ENCODE data around the gene CASZ1. TPM values are rescaled to one million over a fixed set of nuclear protein-coding genes. Genes with fewer than 3 reads are reported as not detected.

Gene CASZ1
- total RNA-seq, 1 experiment from 2014 or later = 0.58 TPM

DNA sequence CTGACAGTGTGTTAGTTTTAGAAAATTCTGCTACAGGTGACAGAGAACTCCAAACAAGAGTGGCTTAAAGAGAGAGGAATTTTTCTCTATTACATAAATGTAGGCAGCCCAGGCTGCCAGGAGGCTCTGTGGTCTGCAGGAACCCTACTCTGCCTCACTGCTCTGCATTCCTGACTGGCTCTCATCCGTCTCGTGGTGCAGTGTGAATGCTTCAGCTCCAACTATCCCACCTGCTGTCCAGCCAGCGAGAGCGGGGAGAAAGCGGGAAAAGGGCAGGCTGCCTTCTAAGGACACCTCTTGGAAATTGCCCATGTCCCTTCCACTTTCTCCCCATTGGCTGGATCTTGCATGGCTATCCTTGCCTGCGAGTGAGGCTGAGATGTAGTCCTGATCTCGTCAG lies 190.4 kb downstream of the CASZ1 start:
- Histone ChIP-seq H3K36me3 (no peaks in the 10 kb centered on the region), H3K4me3 (no peak overlapping the region), H3K9me3 (replicated peaks) (no peaks in the 10 kb centered on the region), H3K4me1 (replicated peaks) (peaks cover 15% of the 10 kb centered on the region), H3K27me3 (replicated peaks) (peaks cover 16% of the 10 kb centered on the region), H3K27ac (no peak overlapping the region)
- DNase-seq (ENCODE audit: low read depth in 1 of 2, low spot score in 2 of 2) = no peak

DNA sequence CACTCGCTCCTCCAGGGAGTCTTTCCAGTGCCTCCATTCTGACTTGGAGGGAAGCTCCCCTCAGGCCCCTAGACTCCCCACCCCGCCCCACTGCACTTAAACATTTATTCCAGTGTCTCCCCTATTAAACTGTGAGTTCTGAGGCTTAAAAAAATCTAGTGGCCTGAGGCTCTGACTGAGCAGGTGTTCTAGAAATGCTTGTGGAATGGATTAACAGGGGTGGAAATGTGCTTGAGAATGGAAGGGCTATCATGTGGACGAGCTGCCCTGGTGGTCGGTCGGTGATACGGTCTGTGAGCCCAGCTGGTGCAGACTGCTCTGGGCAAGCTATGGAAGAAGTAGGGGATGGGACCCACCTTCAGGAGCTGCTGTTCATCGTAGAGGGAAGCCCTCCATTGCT lies 191.5 kb downstream of the CASZ1 start:
- Histone ChIP-seq H3K9me3 (replicated peaks) (no peaks in the 10 kb centered on the region), H3K4me3 (no peak overlapping the region)
- no peak for DNase-seq (ENCODE audit: low read depth in 1 of 2, low spot score in 2 of 2)

DNA sequence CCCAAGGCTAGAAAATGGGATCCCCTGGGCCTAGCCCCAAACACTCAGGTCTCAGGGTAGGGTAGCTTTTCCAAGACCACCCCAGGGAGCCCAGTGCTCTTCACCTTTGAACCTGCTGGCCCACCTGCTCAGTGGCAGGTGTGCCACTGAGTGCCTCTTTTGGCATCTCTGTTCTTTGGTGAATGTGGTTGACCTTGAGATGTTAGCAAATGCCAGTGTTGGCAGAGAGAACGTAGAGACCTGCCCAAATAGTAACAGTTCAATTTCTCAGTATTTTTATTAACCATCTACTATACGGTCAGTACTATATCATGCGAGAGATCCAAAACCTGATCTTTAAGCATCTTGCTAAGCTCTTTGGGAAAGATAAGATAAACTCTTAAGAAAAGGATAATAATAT lies 193.5 kb downstream of the CASZ1 start:
- Histone ChIP-seq H3K4me3 (no peak overlapping the region), H3K27ac (no peak overlapping the region), H3K36me3 (peaks cover 3% of the 10 kb centered on the region; the same call in 1 of the 2 replicates), H3K27me3 (replicated peaks) (0 out of 2 replicates have a peak, but pooled peaks cover 3% of the 10 kb centered on the region), H3K4me1 (replicated peaks) (peaks cover 28% of the 10 kb centered on the region), H3K9me3 (replicated peaks) (no peaks in the 10 kb centered on the region)
- DNase-seq (ENCODE audit: low read depth in 1 of 2, low spot score in 2 of 2) = no peak

More for the DNA sequence above, 191.5 kb downstream of the CASZ1 start:
- peaks cover 17% of the 10 kb centered on the region for H3K4me1 ChIP-seq (replicated peaks)
- H3K27me3 ChIP-seq (replicated peaks) = peaks cover 12% of the 10 kb centered on the region
- H3K36me3 ChIP-seq = no peaks in the 10 kb centered on the region
- H3K27ac ChIP-seq = no peak overlapping the region

DNA sequence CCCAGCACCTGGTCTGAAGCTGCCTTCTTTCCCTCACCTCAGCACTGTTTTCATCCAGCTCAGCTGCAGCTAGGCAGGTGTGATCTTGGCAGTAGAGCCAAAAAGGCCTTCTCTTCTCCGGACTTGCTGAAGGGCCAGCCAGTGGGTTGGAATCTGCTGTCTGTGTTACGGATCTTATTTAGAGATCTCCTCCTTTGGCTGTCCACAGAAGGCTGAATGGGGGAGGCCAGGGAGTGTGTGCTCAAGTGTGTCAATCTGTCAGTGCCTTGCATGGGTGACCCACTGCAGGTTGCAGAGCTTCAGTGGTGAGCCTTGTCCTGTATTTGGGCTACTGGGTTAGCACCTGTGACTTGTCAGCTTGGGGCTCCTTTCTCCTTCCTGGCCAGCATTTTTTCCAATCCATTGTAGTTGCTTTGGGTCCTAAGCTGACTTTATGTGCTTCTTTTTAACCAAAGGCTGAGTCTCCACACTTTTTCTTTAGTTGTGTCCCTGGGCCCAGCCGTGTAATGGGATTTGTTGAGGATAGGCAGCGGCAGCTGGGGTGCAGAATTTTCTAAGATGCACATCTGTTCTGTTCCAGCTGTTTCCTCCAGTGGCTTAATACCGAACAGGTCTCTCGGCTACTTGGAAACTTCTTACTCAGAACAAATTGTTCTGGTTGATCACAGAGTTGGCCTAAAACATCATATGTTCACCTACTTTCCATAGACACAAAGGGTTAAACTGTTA lies 194.9 kb downstream of the CASZ1 start:
- Histone ChIP-seq H3K9me3 (replicated peaks) (no peaks in the 10 kb centered on the region), H3K36me3 (peaks cover 3% of the 10 kb centered on the region; the same call in 1 of the 2 replicates), H3K4me1 (replicated peaks) (peaks cover 17% of the 10 kb centered on the region), H3K27me3 (replicated peaks) (0 out of 2 replicates have a peak, but pooled peaks cover 3% of the 10 kb centered on the region), H3K4me3 (no peak overlapping the region), H3K27ac (no peak overlapping the region)
- DNase-seq (ENCODE audit: low read depth in 1 of 2, low spot score in 2 of 2) = no peak

DNA sequence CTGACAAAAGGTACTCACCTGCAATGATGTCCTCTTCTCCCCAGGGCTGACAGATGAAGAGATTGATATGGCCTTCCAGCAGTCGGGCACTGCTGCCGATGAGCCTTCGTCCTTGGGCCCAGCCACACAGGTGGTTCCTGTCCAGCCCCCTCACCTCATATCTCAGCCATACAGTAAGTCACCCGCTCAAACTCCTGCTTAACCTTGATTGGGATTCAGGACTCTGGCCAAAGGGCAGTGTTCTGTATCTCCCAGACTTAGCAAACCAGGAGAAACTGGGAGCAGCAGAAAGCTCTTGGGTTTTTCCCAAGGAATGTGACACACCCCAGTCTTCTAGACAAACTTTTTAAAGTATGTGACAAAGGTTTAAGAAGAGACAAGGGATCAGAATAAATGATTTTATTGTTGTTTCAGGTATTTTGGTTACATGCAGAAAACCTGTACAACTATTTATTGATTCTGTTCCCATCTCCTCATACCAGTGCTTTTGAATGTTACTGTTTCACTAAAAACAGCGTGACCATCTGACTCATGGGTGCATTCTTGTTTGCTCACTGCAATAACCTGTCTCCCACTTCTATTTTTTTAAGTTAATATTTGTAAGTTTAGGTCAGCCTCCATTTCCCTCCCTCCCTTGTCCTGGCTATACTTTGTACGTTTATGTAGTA lies 197.1 kb downstream of the CASZ1 start:
- peak overlapping the region; percentile 64 for H3K27ac ChIP-seq
- H3K36me3 ChIP-seq = peaks cover 3% of the 10 kb centered on the region; the same call in 1 of the 2 replicates
- no peaks in the 10 kb centered on the region for H3K9me3 ChIP-seq (replicated peaks)
- DNase-seq (ENCODE audit: low read depth in 1 of 2, low spot score in 2 of 2) = peak in 1 of 2 experiments; percentile 52
- no peaks in the 10 kb centered on the region for H3K27me3 ChIP-seq (replicated peaks)
- H3K4me1 ChIP-seq (replicated peaks) = peaks cover 15% of the 10 kb centered on the region
- no peak overlapping the region for H3K4me3 ChIP-seq

DNA sequence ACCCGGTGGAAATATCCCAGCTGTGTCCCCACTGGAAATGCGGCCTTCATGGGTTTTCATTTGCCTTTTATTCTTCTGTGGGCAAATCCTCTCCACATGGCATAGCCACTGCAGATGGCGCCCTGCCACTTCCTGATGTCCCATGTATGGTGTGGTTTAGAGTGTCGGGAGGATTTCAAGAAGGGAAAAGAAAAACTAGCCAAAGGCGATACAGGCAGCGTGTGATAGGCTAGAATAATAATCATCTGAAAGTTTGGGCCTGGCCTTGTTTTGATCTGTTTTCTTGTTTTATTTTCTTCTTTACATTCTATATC lies 198.1 kb downstream of the CASZ1 start:
- H3K36me3 ChIP-seq = peaks cover 3% of the 10 kb centered on the region; the same call in 1 of the 2 replicates
- H3K27ac ChIP-seq = no peak overlapping the region
- no peaks in the 10 kb centered on the region for H3K9me3 ChIP-seq (replicated peaks)
- H3K27me3 ChIP-seq (replicated peaks) = no peaks in the 10 kb centered on the region
- no peak overlapping the region for H3K4me3 ChIP-seq
- H3K4me1 ChIP-seq (replicated peaks) = peaks cover 15% of the 10 kb centered on the region
- DNase-seq (ENCODE audit: low read depth in 1 of 2, low spot score in 2 of 2) = no peak

DNA sequence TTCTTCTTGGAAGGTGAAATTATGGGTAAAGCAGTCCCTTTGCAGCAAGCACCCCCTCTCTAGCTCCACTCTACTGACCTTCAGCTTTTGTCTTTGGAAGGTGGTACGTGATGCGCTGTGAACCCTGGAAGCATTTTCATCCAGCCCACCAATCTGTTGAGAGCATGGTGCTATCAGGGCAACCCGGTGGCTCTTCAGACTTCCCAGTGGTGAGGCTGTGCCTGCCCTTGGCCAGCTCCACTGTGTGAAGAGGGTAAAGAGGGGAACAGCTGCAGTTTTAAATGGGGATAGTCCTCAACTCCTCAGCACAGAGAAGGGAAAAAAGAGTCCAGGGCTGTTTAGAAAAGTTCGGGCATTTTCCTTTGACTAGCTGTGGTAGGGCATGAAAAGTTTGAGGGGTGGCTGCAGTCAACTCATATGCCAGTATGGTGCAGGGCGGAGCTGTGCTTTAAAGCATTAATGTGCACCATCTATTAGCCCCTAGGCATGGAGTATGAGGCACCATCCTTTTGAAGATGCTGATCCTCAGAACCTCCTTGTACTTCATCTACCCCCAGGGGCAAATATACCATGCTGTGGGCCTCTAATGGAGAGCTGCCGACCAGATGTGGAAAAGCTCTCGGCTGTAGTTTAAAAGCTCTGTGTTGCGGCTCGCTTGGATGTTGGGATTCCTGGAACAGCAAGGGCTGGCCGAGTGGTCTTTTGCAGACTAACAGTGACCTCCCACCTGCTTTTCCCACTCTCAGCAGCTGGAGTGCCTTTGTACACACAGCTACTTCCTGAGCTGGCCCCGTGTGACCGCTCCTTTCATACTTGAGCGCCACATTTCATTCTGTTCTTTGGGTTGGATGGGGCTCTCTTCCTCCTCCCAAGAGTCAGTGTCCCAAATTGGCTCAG lies 198.7 kb downstream of the CASZ1 start:
- H3K27ac ChIP-seq = no peak overlapping the region
- peaks cover 15% of the 10 kb centered on the region for H3K4me1 ChIP-seq (replicated peaks)
- no peak overlapping the region for H3K4me3 ChIP-seq
- peaks cover 3% of the 10 kb centered on the region; the same call in 1 of the 2 replicates for H3K36me3 ChIP-seq
- no peaks in the 10 kb centered on the region for H3K27me3 ChIP-seq (replicated peaks)
- no peak for DNase-seq (ENCODE audit: low read depth in 1 of 2, low spot score in 2 of 2)
- H3K9me3 ChIP-seq (replicated peaks) = no peaks in the 10 kb centered on the region

DNA sequence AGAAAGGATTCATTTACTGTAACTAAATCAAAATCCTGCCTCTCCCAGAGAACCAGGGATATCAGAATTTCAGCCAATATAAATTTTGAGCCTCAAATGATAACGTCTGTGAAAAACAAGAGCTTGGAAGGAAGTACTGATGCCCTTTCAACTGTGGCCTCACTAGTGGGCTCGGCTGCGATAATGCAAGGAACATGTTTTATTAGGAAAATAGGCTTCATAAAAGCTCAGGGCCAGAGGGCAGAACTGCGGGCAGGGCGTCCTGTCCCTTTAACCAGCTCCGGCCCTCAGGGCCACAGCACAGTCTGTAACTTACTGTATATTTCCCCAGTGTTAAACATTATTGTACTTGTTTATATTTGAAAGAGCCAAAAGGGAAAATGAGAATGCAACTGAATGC lies 199.7 kb downstream of the CASZ1 start:
- Histone ChIP-seq H3K4me1 (replicated peaks) (peaks cover 15% of the 10 kb centered on the region), H3K4me3 (no peak overlapping the region), H3K27me3 (replicated peaks) (no peaks in the 10 kb centered on the region), H3K27ac (no peak overlapping the region), H3K9me3 (replicated peaks) (no peaks in the 10 kb centered on the region), H3K36me3 (peaks cover 3% of the 10 kb centered on the region; the same call in 1 of the 2 replicates)
- no peak for DNase-seq (ENCODE audit: low read depth in 1 of 2, low spot score in 2 of 2)

DNA sequence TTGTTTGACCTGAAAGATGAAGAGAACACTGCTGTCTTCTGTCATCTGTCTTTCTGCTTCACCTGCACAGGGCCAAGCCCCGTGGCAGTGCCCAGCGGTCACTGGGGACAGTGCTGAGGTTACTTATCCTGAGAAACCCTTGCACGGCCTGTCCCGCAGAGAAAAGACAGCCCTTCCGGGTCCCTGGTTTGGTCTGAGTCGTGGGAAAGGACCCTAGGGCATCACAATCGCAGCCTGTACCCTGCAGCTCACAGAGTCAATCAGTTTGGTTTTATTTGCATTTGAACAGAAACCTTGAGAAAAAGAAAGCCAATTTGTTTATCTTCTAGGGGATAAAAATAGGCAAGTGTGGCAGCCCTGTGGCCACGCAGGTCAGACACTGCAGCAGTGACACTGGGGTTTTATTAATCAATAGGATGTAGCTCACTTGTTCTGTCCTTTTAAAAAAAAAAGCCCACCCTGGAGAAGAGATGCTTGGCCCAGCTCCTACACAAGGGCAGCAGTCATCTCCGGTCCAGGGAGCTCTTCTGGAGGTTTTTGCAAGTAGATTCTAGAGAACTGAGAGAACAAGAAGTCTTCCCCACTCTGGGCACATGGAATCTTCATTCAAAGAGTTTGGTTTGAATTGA lies 201.7 kb downstream of the CASZ1 start:
- Histone ChIP-seq H3K27ac (no peak overlapping the region), H3K9me3 (replicated peaks) (no peaks in the 10 kb centered on the region), H3K4me3 (no peak overlapping the region), H3K27me3 (replicated peaks) (no peaks in the 10 kb centered on the region), H3K36me3 (peaks cover 3% of the 10 kb centered on the region; the same call in 1 of the 2 replicates), H3K4me1 (replicated peaks) (peaks cover 10% of the 10 kb centered on the region)
- no peak for DNase-seq (ENCODE audit: low read depth in 1 of 2, low spot score in 2 of 2)

DNA sequence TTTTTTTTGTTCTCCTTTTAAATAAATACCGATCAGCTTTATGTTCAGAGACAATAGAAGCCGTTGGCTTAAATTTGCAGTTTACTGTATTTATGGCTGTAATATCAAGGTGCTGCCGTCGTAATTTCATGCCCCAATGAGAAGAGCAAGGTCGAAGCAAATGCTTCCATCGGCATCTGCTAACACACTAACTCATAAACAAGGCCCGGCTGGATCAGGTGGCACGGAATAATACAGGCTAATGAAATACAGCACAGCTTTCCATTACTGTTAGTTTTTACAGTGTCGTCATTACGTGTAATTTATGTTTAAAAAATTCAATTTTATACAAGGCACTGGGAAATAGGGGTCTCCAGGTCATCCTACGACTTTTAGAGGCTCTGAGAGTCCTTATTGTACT lies 202.7 kb downstream of the CASZ1 start:
- peaks cover under 1% of the 10 kb centered on the region; the same call in 1 of the 2 replicates for H3K4me1 ChIP-seq (replicated peaks)
- no peaks in the 10 kb centered on the region for H3K36me3 ChIP-seq
- no peaks in the 10 kb centered on the region for H3K9me3 ChIP-seq (replicated peaks)
- DNase-seq (ENCODE audit: low read depth in 1 of 2, low spot score in 2 of 2) = no peak
- H3K4me3 ChIP-seq = no peak overlapping the region
- H3K27ac ChIP-seq = no peak overlapping the region
- H3K27me3 ChIP-seq (replicated peaks) = no peaks in the 10 kb centered on the region

DNA sequence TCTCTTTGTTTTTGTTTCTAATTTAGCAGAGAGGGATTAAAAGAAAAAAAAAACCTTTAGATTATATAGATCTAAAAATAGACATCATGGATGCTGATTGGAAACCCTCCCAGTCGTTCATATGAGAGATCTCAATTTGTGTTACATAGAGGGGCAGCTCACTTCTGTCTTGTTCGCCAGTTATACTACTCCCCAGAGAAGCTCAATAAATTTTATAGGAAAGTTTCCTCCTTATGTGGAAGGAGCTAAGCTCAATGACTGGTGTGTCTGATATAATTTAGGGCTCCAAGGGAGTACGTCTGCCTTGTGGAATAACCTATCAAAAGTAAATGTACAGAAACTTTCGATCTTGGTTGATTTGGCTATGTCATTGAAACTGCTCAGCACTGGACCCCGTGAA lies 204.1 kb downstream of the CASZ1 start:
- no peaks in the 10 kb centered on the region for H3K27me3 ChIP-seq (replicated peaks)
- no peak overlapping the region for H3K4me3 ChIP-seq
- no peak for DNase-seq (ENCODE audit: low read depth in 1 of 2, low spot score in 2 of 2)
- no peaks in the 10 kb centered on the region for H3K9me3 ChIP-seq (replicated peaks)
- H3K4me1 ChIP-seq (replicated peaks) = no peaks in the 10 kb centered on the region
- no peak overlapping the region for H3K27ac ChIP-seq
- H3K36me3 ChIP-seq = no peaks in the 10 kb centered on the region

DNA sequence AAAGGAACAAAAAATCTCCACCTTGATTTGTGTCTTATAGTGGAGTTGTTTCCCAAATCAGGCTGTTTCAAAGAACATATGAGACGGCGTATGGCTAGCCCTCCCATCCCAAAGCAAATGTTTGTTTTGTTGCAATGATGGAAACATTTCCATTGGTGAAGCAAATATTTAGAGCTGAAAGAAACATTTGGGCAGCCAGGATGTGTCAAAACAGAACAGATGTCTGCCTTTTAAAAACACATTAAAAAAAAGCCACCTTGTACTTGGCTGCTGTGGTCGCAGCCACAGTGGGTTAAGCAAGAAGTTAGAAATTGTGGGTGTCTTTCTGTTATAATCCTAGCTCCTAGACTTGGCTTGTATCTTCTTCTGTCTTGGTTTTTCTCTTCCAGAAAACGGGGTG lies 205.4 kb downstream of the CASZ1 start:
- no peaks in the 10 kb centered on the region for H3K27me3 ChIP-seq (replicated peaks)
- no peaks in the 10 kb centered on the region for H3K36me3 ChIP-seq
- peaks cover 3% of the 10 kb centered on the region for H3K4me1 ChIP-seq (replicated peaks)
- H3K9me3 ChIP-seq (replicated peaks) = no peaks in the 10 kb centered on the region
- H3K4me3 ChIP-seq = no peak overlapping the region
- no peak for DNase-seq (ENCODE audit: low read depth in 1 of 2, low spot score in 2 of 2)
- H3K27ac ChIP-seq = no peak overlapping the region

DNA sequence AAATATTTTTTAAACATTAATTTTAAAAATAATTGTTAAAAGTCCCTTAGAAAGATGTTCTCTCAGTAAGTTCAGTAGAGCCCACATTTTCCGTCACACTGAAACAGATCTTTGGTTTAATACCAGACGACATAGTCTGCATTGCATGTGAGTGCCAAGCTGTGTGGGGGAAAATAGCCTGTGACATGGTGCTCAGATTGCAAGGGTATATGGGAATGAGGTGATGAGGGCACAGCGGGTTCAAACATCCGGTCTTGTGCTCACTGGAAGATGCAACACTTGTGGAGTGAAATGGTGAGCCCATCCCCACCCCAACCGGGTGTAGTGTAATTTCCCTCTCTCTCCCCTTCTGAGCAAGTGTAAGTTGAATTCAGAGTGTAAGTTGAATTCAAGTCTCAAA lies 207.4 kb downstream of the CASZ1 start:
- Histone ChIP-seq H3K27me3 (replicated peaks) (no peaks in the 10 kb centered on the region), H3K27ac (no peak overlapping the region), H3K9me3 (replicated peaks) (no peaks in the 10 kb centered on the region), H3K4me3 (no peak overlapping the region), H3K4me1 (replicated peaks) (peaks cover 5% of the 10 kb centered on the region), H3K36me3 (no peaks in the 10 kb centered on the region)
- no peak for DNase-seq (ENCODE audit: low read depth in 1 of 2, low spot score in 2 of 2)

Data from SJSA1 (cell line).